HG02642 (cell line): ENCODE measurements around the gene UXS1.

ENCODE experiments used
- ATAC-seq: cut with Tn5 transposase; IDR thresholded peaks from one replicate; pipeline ENCODE4 v1.9.1; 2021; ENCODE audit warnings: mild to moderate bottlenecking; ENCODE audit not compliant: unreplicated experiment, poor library complexity

The UXS1 gene

GRCh38 chr2:106115250-106115649, 78.9 kb downstream of the UXS1 start:
- ATAC-seq = peak; percentile 71

GRCh38 chr2:106114166-106114565, 79.9 kb downstream of the UXS1 start:
- ATAC-seq = no peak

GRCh38 chr2:106113361-106113966, 80.6 kb downstream of the UXS1 start:
- no peak for ATAC-seq

- no peak for ATAC-seq
Observed at GRCh38 chr2:106111882-106112571, 82.1 kb downstream of the UXS1 start.

- no peak for ATAC-seq
Observed at GRCh38 chr2:106109675-106110424, 84.3 kb downstream of the UXS1 start.

- ATAC-seq = no peak
Observed at GRCh38 chr2:106108791-106109190, 85.3 kb downstream of the UXS1 start.

GRCh38 chr2:106108351-106108750, 85.8 kb downstream of the UXS1 start:
- no peak for ATAC-seq

GRCh38 chr2:106107509-106108131, 86.5 kb downstream of the UXS1 start:
- ATAC-seq = peak; percentile 86

- ATAC-seq = peak; percentile 38
Observed at GRCh38 chr2:106106622-106107508, 87.2 kb downstream of the UXS1 start.

- no peak for ATAC-seq
Observed at GRCh38 chr2:106105151-106105922, 88.8 kb downstream of the UXS1 start.

- ATAC-seq = peak; percentile 52
Observed at GRCh38 chr2:106104332-106105062, 89.6 kb downstream of the UXS1 start.

GRCh38 chr2:106099691-106100090, 94.4 kb downstream of the UXS1 start:
- ATAC-seq = no peak

- ATAC-seq = no peak
Observed at GRCh38 chr2:106098664-106099063, 95.4 kb downstream of the UXS1 start.

GRCh38 chr2:106098081-106098480, 96.0 kb downstream of the UXS1 start:
- no peak for ATAC-seq

GRCh38 chr2:106097038-106098000, 96.8 kb downstream of the UXS1 start:
- ATAC-seq = no peak

- ATAC-seq = no peak
Observed at GRCh38 chr2:106096299-106097037, 97.6 kb downstream of the UXS1 start.
